BLaER1 treated with 17β-estradiol and CSF1 and Interleukin-3, amounts not matched to agents 10 nM and 100 nM (cell line): ENCODE measurements around the gene DDX18.

ENCODE experiments used
- H3K27ac ChIP-seq, 11 experiments: shearing (Covaris generic); formaldehyde crosslinking; 2 replicates each; pipeline ENCODE4 v1.8.1; 2022
- H3K27me3 ChIP-seq, 11 experiments: shearing (Covaris generic); formaldehyde crosslinking; 2 replicates each; pipeline ENCODE4 v1.8.1; 2022
- H3K36me3 ChIP-seq, 11 experiments: shearing (Covaris generic); formaldehyde crosslinking; 2 replicates each; pipeline ENCODE4 v1.8.1; 2022
- H3K4me1 ChIP-seq, 10 experiments: shearing (Covaris generic); formaldehyde crosslinking; 2 replicates each; pipeline ENCODE4 v1.8.1; 2022
- H3K4me2 ChIP-seq, 11 experiments: shearing (Covaris generic); formaldehyde crosslinking; 2 replicates each; pipeline ENCODE4 v1.8.1; 2022
- H3K4me3 ChIP-seq, 10 experiments: shearing (Covaris generic); formaldehyde crosslinking; 2 replicates each; pipeline ENCODE4 v1.8.1; 2022
- H3K9ac ChIP-seq, 11 experiments: shearing (Covaris generic); formaldehyde crosslinking; 2 replicates each; pipeline ENCODE4 v1.8.1; 2022
- H3K9me3 ChIP-seq, 11 experiments: shearing (Covaris generic); formaldehyde crosslinking; replicated peaks in 1 of 11; 2 replicates each; pipeline ENCODE4 v1.8.1; 2022
- H4K20me1 ChIP-seq, 11 experiments: shearing (Covaris generic); formaldehyde crosslinking; 2 replicates each; pipeline ENCODE4 v1.8.1; 2022
- Cebpa-rat ChIP-seq, 11 experiments: shearing (Covaris generic); IDR thresholded peaks; 2 replicates each; pipeline ENCODE4 v1.8.1; 2022

Gene DDX18

GRCh38 chr2:117859532-117859911 is 45.0 kb downstream of the DDX18 start:
- Histone ChIP-seq H3K4me1 (no peaks in the 10 kb centered on the region), H3K9ac (no peak overlapping the region), H3K4me3 (no peak overlapping the region), H4K20me1 (no peaks in the 10 kb centered on the region), H3K27ac (no peak overlapping the region), H3K9me3 (peaks cover 13 to 31% (median 19%) of the 10 kb centered on the region in 11 experiments; a peak in 21 of 22 replicates), H3K36me3 (no peaks in the 10 kb centered on the region), H3K4me2 (no peak overlapping the region), H3K27me3 (no peaks in the 10 kb centered on the region)
- no peak for TF ChIP-seq Cebpa-rat (IDR thresholded peaks at IDR 0.05)

- H3K4me1 ChIP-seq, result no peaks in the 10 kb centered on the region
- H3K9ac ChIP-seq, result no peak overlapping the region
- H3K4me2 ChIP-seq, result no peak overlapping the region
- H4K20me1 ChIP-seq, result no peaks in the 10 kb centered on the region
- H3K9me3 ChIP-seq, result peaks cover 17 to 37% (median 19%) of the 10 kb centered on the region in 11 experiments; a peak in 21 of 22 replicates
- H3K27ac ChIP-seq, result no peak overlapping the region
- no peak for TF ChIP-seq Cebpa-rat (IDR thresholded peaks at IDR 0.05)
- no peaks in the 10 kb centered on the region for H3K27me3 ChIP-seq
- no peak overlapping the region for H3K4me3 ChIP-seq
- no peaks in the 10 kb centered on the region for H3K36me3 ChIP-seq
Observed at GRCh38 chr2:117859924-117860647, 45.6 kb downstream of the DDX18 start.

GRCh38 chr2:117862459-117862858 is 48.0 kb downstream of the DDX18 start:
- H3K27me3 ChIP-seq, result no peaks in the 10 kb centered on the region
- no peaks in the 10 kb centered on the region for H3K4me1 ChIP-seq
- no peaks in the 10 kb centered on the region for H4K20me1 ChIP-seq
- no peaks in the 10 kb centered on the region for H3K36me3 ChIP-seq
- no peak overlapping the region for H3K27ac ChIP-seq
- no peak overlapping the region for H3K4me2 ChIP-seq
- peaks cover 17 to 39% (median 19%) of the 10 kb centered on the region in 11 experiments; a peak in 21 of 22 replicates for H3K9me3 ChIP-seq
- H3K9ac ChIP-seq, result no peak overlapping the region
- no peak overlapping the region for H3K4me3 ChIP-seq
- TF ChIP-seq Cebpa-rat (IDR thresholded peaks at IDR 0.05), result no peak

- Histone ChIP-seq H3K4me2 (no peak overlapping the region), H3K4me3 (no peak overlapping the region), H3K9me3 (no peaks in the 10 kb centered on the region; a peak in 1 of 22 replicates), H3K36me3 (no peaks in the 10 kb centered on the region), H3K27ac (no peak overlapping the region), H3K4me1 (no peaks in the 10 kb centered on the region), H3K27me3 (no peaks in the 10 kb centered on the region), H3K9ac (no peak overlapping the region), H4K20me1 (no peaks in the 10 kb centered on the region)
- TF ChIP-seq Cebpa-rat (IDR thresholded peaks at IDR 0.05), result no peak
Observed at GRCh38 chr2:117875786-117876185, 61.3 kb downstream of the DDX18 start.

- Histone ChIP-seq H4K20me1 (no peaks in the 10 kb centered on the region), H3K9ac (no peak overlapping the region), H3K4me2 (no peak overlapping the region), H3K27ac (no peak overlapping the region), H3K4me1 (no peaks in the 10 kb centered on the region), H3K36me3 (no peaks in the 10 kb centered on the region), H3K27me3 (no peaks in the 10 kb centered on the region), H3K4me3 (no peak overlapping the region), H3K9me3 (peaks cover 9 to 26% (median 19%) of the 10 kb centered on the region in 11 experiments)
- no peak for TF ChIP-seq Cebpa-rat (IDR thresholded peaks at IDR 0.05)
Observed at GRCh38 chr2:117879003-117879402, 64.5 kb downstream of the DDX18 start.
